Adipocyte (in vitro differentiated cells): ENCODE measurements around the gene KRTAP10-11.
"Not testable (repeated sequence)": the region's sequence is repeated elsewhere in the genome, so short reads cannot be mapped to it uniquely, and the experiment has no call there.

Source experiments
- DNase-seq: peaks from one replicate; pipeline ENCODE4 v3.0.0-alpha.2; 2015; ENCODE audit warnings: low read depth
- H3K27me3 ChIP-seq: replicated peaks from 2 replicates; pipeline ENCODE4 v1.7.0; 2013; ENCODE audit warnings: mild to moderate bottlenecking, low read length, moderate library complexity; ENCODE audit not compliant: control insufficient read depth, insufficient read depth
- H3K36me3 ChIP-seq: 2 replicates; pipeline ENCODE4 v1.7.0; 2013; ENCODE audit warnings: low read length, mild to moderate bottlenecking, moderate library complexity; ENCODE audit not compliant: control insufficient read depth, insufficient read depth, severe bottlenecking
- H3K4me1 ChIP-seq: 2 replicates; pipeline ENCODE4 v1.7.0; 2013; ENCODE audit warnings: mild to moderate bottlenecking, low read length, moderate library complexity; ENCODE audit not compliant: control insufficient read depth, insufficient read depth
- H3K4me3 ChIP-seq: 2 replicates; pipeline ENCODE4 v1.7.0; 2013; ENCODE audit warnings: mild to moderate bottlenecking, low read length, moderate library complexity
- H3K9ac ChIP-seq: 2 replicates; pipeline ENCODE4 v1.7.0; 2013; ENCODE audit warnings: mild to moderate bottlenecking, low read length, moderate library complexity
- H3K9me3 ChIP-seq: 2 replicates; pipeline ENCODE4 v1.7.0; 2013; ENCODE audit warnings: mild to moderate bottlenecking, low read length, moderate library complexity; ENCODE audit not compliant: control insufficient read depth

KRTAP10-11 gene

GRCh38 chr21:44657635-44658540, 11.7 kb downstream of the KRTAP10-11 start, which contains the start of gene KRTAP12-3:
Gene KRTAP12-3, plus strand, starts transcription at chr21:44657932. Its CDS starts 48 bp downstream, at chr21:44657980.
- H3K27me3 ChIP-seq, result peaks cover 3% of the 10 kb centered on the region
- no peak within 1 kb of the TSS for H3K4me3 ChIP-seq
- no peak within 1 kb of the TSS for H3K9ac ChIP-seq
- no peaks in the 10 kb centered on the region for H3K36me3 ChIP-seq
- no peak for DNase-seq
- H3K4me1 ChIP-seq, result no peaks in the 10 kb centered on the region
- H3K9me3 ChIP-seq, result peaks cover 17% of the 10 kb centered on the region

DNA sequence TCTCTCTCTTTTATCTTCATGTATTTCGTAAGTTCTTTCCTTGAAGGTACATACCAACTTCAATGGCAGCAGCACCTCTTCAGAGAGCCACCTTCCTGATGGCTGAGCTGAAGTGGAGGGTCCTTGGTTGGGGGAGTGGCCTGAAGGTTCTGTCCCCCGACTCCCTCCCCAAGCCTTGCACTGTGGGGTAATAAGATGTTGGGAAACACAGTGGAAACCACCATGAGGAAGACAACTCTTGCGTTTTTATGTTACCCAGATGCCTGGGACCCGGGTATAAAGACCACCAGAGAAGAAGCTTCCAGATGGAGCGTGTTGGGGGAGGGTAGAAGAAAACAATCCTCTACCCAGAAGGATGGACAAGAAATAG, 12.3 kb downstream of the KRTAP10-11 start:
- Histone ChIP-seq H3K9ac (no peak overlapping the region), H3K9me3 (peaks cover 21% of the 10 kb centered on the region), H3K27me3 (peaks cover 3% of the 10 kb centered on the region), H3K4me3 (no peak overlapping the region), H3K36me3 (no peaks in the 10 kb centered on the region), H3K4me1 (no peaks in the 10 kb centered on the region)
- no peak for DNase-seq

GRCh38 chr21:44658913-44659595, 12.8 kb downstream of the KRTAP10-11 start:
- peaks cover 26% of the 10 kb centered on the region for H3K9me3 ChIP-seq
- no peaks in the 10 kb centered on the region for H3K36me3 ChIP-seq
- H3K27me3 ChIP-seq, result peaks cover 3% of the 10 kb centered on the region
- H3K4me3 ChIP-seq, result no peak overlapping the region
- no peaks in the 10 kb centered on the region for H3K4me1 ChIP-seq
- DNase-seq, result no peak
- H3K9ac ChIP-seq, result no peak overlapping the region

DNA sequence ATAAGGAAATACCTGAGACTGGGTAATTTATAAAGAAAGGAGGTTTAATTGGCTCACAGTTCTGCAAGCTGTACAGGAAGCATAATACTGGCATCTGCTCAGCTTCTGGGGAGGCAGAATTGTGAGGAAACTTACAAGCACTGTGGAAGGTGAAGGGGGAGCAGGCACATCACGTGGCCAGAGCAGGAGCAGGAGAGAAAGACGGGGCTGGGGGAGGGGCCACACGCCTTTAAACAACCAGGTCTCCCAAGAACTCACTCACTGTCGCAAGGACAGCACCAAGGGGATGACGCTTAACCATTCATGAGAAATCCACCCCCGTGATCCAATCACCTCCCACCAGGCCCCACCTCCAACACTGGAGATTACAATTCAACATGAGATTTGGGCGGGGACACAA, 15.4 kb downstream of the KRTAP10-11 start:
- not testable (repeated sequence) for DNase-seq, H3K36me3 ChIP-seq, H3K27me3 ChIP-seq, H3K9ac ChIP-seq, H3K4me1 ChIP-seq, H3K4me3 ChIP-seq
- peaks cover 21% of the 10 kb centered on the region for H3K9me3 ChIP-seq

- H3K9ac ChIP-seq, result no peak overlapping the region
- H3K27me3 ChIP-seq, result no peaks in the 10 kb centered on the region
- H3K4me3 ChIP-seq, result no peak overlapping the region
- no peak for DNase-seq
- H3K4me1 ChIP-seq, result no peaks in the 10 kb centered on the region
- peaks cover 25% of the 10 kb centered on the region for H3K9me3 ChIP-seq
- H3K36me3 ChIP-seq, result no peaks in the 10 kb centered on the region
Measured at GRCh38 chr21:44664691-44665090, 18.5 kb downstream of the KRTAP10-11 start.

DNA sequence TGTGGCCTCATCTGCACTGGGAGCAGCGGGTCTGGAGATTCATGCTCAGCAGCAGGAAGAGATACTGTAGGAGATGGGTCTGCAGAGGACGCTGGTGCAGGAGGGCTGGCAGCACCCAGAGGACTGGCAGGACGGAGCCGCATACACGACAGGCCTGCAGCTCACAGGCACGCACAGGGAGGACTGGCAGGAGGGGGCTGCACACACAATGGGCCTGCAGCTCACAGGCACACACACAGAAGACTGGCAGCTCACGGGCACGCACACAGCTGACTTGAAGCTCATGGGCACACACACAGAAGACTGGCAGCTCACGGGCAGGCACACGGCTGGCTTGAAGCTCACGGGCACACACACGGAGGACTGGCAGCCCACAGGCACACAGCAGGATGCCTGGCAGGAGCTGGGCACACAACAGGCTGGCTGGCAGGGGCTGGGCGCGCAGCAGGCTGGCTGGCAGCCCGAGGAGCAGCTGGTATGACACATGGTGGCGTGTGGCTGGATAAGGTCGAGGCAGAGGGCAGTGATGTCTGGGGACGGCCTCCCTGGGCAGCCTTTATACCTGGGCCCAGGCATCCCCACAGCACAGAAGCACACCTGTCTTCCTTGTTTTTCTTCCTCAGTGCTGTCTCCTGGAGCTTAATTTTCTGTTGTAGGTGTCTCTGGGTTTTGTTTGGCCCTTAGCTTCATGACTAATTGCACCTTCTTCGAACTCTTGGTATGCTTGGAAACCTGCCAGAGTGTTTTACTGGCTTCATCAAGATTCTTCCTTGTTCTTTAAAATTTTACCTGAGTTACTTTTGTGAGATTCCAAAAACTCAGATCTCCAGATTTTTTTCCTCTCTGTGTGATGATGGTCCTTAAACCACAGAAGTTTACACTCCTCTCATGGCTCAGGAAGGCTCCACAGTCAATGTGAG, 20.4 kb downstream of the KRTAP10-11 start, which contains the start of gene KRTAP12-2:
TSS of gene KRTAP12-2 (minus strand) at position 527 of the 920 bp plus-strand sequence. CDS start at position 486, 41 bp downstream.
- no peak within 1 kb of the TSS for H3K9ac ChIP-seq
- H3K9me3 ChIP-seq, result peaks cover 25% of the 10 kb centered on the region
- H3K4me1 ChIP-seq, result no peaks in the 10 kb centered on the region
- no peak for DNase-seq
- no peaks in the 10 kb centered on the region for H3K27me3 ChIP-seq
- H3K4me3 ChIP-seq, result no peak within 1 kb of the TSS
- no peaks in the 10 kb centered on the region for H3K36me3 ChIP-seq

GRCh38 chr21:44667612-44668011, 21.4 kb downstream of the KRTAP10-11 start:
- no peaks in the 10 kb centered on the region for H3K4me1 ChIP-seq
- no peak overlapping the region for H3K9ac ChIP-seq
- H3K9me3 ChIP-seq, result peaks cover 28% of the 10 kb centered on the region
- no peaks in the 10 kb centered on the region for H3K27me3 ChIP-seq
- DNase-seq, result no peak
- no peak overlapping the region for H3K4me3 ChIP-seq
- H3K36me3 ChIP-seq, result no peaks in the 10 kb centered on the region

DNA sequence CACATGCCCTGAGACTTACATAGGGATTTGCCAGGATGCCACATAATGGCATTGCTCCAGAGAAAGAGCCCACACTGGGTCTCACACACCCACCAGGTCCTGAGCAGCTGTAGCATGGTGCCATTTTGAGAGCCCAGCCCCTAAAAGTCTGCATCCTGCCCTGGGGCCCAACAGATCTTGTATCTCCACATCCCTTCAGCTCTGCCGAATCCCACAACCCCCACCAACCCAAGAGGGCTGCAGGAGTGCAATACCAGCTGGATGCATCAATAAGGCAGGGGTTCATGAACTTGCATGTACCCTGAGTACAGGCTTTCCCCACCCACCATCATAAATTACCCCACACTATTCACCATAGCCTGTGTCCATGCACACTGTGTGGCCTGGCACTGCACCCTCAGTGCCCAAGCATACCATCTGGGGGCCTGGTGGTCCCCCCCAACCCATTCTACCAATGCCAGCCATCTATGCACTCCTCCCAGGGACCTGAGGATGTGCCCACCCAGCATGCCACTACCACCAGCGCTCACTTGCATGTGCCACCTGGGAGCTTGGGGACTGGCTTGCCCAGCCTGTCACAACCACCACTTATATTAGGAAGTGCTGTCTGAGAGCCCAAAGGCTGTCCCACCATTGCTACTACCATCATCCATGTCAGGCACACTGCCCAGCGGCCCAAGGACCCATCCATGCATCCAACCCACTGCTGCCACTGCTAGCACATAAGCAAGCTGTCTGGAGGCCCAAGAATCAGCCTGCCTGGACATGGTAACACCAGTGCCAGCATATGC, 24.6 kb downstream of the KRTAP10-11 start:
- H3K4me3 ChIP-seq, result no peak overlapping the region
- no peak for DNase-seq
- peaks cover 26% of the 10 kb centered on the region for H3K9me3 ChIP-seq
- no peak overlapping the region for H3K9ac ChIP-seq
- H3K36me3 ChIP-seq, result no peaks in the 10 kb centered on the region
- no peaks in the 10 kb centered on the region for H3K4me1 ChIP-seq
- H3K27me3 ChIP-seq, result no peaks in the 10 kb centered on the region

DNA sequence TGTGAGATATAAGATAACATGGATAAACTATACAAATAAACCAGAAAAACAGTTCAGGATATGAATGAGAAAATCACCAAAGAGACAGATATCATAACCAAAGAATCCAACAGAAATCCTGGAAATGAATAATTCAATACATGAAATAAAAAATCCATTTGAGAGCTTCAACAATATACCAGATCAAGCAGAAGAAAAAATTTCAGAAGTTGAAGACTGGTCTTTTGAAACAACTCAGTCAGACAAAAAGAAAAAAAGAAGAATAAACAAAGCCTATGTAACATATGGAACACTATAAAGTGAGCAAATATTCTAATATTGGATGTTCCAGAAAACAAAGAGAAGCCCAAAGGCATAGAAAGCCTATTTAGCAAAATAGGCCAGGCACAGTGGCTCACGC, 25.7 kb downstream of the KRTAP10-11 start:
- Histone ChIP-seq H3K9me3 (peaks cover 26% of the 10 kb centered on the region), H3K4me3 (no peak overlapping the region), H3K9ac (no peak overlapping the region), H3K27me3 (peaks cover 9% of the 10 kb centered on the region), H3K36me3 (no peaks in the 10 kb centered on the region), H3K4me1 (no peaks in the 10 kb centered on the region)
- DNase-seq, result no peak

- Histone ChIP-seq H3K4me1 (no peaks in the 10 kb centered on the region), H3K4me3 (no peak overlapping the region), H3K36me3 (no peaks in the 10 kb centered on the region), H3K27me3 (peaks cover 12% of the 10 kb centered on the region), H3K9ac (no peak overlapping the region), H3K9me3 (peaks cover 11% of the 10 kb centered on the region)
- DNase-seq, result no peak
Measured at GRCh38 chr21:44677881-44678280, 31.7 kb downstream of the KRTAP10-11 start.
